Ammon's horn (tissue), 1 donor: ENCODE results near the gene SLC7A11.
A peak's percentile ranks its signal among the peaks of the same experiment; 100 is the strongest.
"Not testable (repeated sequence)": the region's sequence is repeated elsewhere in the genome, so short reads cannot be mapped to it uniquely, and the experiment has no call there.

Experiments used
- DNase-seq: peaks from one replicate; pipeline ENCODE4 v3.0.0-alpha.2; 2016; ENCODE audit warnings: low spot score

SLC7A11 gene

DNA sequence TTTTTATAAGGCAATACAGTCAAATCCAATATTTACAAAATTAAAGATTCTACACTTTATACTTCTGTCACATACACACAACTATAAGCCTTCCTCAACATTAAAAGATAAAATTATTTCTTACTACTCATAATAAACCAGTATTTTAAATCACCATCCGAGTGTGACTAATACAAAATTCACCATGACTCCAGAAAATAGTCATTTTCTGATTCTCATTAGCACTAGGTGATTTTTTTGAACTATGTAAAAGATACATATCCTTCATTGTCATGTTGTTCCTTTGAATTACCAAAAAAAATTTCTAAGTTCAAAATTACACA lies 646 bp upstream of the SLC7A11 start:
- DNase-seq = no peak

DNA sequence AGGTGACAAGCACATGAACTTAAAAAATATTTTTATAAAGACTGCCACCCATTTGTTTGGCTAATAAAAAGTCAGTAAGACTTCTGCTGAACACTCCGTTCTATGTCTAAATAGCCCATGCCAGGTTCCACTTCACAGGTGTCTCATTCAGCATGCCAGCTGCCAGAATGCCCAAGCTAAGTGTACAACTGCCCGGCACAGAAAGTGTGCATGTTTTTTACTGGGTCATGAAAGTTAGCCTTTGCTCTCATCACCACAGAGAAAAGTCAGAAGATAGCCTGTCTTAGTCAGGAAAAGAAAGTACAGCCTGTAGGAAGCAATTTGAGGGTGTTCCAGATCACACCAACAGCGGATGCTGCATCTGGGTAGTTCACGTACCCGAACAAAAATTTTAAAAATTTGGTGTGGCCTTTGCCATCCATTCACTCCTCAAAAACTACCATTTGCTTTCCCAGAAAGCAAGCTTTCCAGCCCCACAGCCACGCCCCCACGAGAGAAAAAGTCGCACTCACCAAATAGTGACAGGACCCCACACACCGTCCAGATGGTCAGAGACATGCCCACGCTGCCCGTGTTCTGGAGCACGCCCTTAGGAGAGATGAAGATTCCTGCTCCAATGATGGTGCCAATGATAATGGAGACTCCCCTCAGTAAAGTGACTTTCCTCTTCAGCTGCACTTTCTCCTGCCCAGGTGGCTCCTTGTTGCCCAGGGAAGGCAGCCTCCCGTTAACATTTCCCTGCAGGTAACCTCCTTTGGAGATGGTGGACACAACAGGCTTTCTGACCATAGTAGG lies 671 bp downstream of the SLC7A11 start:
- DNase-seq = no peak

DNA sequence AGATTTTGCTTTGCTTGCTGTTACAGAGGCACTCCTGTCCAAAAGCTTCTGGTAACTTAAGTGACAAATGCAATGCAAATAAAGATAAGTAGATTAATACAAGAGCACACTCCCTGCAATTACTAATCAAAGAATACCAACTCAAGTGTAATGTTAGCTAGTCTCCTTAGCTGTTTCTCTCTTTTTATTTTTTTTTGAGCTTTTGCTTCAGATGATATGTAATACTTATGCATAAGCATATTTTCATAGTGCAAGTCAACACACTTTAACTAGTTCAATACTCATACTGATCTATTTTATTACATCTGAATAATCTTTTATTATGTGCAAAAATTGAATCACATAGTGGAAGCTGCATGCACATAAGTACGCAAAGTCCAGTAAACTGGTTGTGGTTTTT lies 2.7 kb downstream of the SLC7A11 start:
- DNase-seq = no peak

DNA sequence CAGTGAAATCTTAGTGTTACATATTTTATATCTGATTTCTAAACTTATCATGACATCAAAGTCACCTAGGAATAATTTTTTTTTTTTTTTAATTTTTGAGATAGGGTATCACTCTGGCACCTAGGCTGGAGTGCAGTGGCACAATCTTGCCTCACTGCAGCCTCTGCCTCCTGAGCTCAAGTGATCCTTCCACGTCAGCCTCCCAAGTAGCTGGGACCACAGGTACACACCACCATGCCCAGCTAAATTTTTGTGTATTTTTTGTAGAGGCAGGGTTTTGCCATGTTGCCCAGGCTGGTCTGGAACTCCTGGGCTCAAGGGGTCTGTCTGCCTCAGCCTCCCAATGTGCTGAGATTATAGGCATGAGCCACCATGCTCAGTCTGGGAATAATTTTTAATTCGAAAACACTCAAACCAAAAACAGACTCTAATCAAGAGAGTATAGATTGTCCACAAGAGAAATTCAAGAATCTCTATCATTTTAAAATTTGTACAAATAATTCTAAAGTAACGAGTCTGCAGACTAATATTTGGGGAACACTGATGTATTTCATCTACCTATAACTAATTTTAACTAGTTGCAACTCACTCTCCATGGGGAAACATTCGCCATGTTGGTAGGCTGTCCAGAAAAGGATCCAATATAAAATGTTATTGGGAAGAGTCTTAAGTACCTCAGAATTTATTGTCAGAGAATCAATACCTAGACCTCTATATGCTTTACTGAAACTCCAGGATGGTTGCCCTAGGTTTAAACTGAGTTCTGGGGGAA lies 3.4 kb downstream of the SLC7A11 start:
- no peak for DNase-seq

DNA sequence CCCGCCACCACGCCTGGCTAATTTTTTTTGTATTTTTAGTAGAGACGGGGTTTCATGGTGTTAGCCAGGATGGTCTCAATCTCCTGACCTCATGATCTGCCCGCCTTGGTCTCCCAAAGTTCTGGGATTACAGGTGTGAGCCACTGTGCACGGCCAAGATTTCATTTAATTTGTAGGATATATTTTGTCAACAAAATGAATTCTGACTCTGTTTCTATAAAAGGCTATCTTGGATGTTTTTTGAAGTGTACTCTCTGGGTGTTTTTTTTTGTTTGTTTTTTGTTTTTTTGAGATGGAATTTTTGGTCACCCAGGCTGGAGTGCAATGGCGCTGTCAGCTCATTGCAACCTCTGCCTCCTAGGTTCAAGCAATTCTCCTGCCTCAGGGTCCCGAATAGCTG lies 5.0 kb downstream of the SLC7A11 start:
- DNase-seq = not testable (repeated sequence)

- no peak for DNase-seq
Observed at GRCh38 chr4:138236037-138236436, 6.1 kb downstream of the SLC7A11 start.

GRCh38 chr4:138235419-138235952 lies 6.7 kb downstream of the SLC7A11 start:
- DNase-seq = no peak

- no peak for DNase-seq
Observed at GRCh38 chr4:138234248-138234647, 7.9 kb downstream of the SLC7A11 start.

DNA sequence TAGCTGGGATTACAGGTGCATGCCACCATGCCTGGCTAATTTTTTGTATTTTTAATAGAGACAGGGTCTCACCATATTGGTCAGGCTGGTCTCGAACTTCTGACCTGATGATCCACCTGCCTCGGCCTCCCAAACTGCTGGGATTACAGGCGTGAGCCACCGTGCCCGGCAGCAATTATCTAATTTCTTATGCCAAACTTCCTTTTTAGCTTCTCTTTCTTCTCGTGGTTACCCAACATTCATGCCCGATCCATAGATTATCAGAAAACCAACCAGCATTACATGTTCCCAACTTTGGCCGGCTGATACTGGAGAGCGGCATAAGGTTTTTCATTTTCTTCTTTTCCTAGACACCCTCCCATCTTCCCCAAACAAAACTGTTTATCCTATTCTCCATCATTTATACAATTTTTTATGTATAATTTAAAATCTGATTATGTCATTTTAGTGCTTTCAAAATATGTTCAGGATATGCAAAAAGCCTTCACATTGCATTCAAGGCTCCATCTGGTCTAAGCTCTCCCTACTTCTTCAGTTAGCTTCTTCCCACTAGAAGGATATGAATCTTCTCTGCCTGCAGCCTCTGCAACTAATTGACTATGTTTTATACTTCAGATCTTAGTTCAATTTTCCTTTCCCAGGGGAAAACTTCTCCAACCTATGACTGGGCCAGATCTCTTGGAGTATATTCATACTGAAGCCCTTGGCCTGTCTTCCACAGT lies 8.7 kb downstream of the SLC7A11 start:
- no peak for DNase-seq

DNA sequence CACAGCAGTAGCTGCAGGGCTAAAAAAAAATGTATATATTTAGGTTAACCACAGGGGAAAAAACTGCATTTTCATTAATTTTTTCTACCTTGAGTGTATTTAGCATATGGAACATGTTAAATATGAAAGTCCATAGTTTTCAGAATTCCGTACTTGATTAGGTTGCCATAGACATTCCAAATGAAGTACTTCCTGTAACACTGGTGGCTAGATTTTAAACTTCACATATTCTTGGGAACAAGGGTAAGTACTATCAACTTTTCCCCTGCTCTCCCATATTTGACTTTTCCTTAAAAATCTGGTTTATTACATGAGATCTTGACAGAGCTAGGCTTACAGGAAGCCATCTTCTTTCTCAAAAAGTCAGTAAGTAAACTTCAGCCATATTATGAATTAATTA lies 9.8 kb downstream of the SLC7A11 start:
- DNase-seq = no peak

DNA sequence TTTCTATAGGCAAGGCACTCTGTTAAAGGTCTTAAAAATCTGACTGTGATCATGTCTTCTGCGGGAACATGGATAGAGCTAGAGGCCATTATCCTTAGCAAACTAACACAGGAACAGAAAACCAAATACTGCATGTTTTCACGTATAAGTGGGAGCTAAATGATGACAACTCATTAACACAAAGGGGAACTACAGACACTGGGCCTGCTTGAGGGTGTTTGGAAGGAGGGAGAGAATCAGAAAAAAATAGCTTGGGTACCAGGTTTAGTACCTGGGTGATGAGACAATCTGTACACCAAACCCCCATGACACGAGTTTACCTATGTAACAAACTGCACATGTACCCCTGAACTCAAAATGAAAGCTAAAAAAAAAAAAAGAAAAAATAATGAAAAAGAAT lies 12.1 kb downstream of the SLC7A11 start:
- DNase-seq = no peak

DNA sequence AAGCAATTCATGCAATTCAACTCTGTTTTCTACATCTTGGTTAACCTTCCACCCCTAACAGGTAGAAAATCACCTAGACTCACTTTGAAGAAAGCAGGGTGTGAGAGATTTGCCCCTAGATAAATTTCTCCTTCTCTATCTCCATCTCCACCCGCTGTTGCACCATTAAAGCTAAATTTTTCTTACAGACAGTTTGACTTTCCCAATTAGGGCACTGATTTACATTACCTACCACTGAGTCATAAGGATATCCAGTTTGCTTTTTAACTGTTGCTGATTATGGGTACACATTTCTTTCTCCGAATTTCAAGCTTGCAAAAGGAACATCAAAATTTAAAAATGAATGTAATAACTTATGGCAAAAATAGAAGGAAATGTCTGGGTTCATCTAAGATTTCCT lies 13.0 kb downstream of the SLC7A11 start:
- no peak for DNase-seq

GRCh38 chr4:138226351-138226750 lies 15.8 kb downstream of the SLC7A11 start:
- no peak for DNase-seq

GRCh38 chr4:138225477-138225876 lies 16.7 kb downstream of the SLC7A11 start:
- no peak for DNase-seq

- no peak for DNase-seq
Observed at GRCh38 chr4:138224614-138225013, 17.5 kb downstream of the SLC7A11 start.

DNA sequence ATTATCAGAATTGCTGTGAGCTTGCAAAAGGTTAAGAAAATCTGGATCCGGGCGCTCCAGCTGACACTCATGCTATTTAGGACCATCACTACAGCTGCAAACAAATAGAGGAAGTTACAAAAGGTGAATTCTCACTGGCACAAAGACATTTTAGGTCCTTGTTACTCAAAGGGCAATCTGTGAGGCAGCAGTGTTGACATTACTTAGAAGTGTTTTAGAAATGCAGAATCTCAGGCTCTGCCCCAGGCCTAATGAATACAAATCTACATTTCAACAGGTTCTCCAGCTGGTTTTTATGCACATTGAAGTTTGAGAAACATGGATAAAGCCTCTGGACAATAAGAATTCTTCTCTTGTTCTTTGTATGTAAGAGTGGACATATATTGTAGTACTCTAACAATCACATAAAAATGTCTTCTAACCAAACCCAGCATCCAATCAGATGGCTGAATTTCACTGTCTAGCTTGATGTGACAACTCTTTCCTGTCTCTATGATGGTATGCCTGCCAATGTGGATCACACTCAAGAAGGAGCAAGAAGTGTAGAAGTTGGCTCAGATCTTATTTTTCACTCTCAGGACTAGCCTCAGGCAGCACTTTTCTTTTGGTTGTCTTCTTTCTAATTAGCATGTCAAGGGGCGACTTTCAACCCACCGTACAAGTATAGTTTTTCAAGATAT lies 18.8 kb downstream of the SLC7A11 start:
- DNase-seq = no peak

GRCh38 chr4:138222046-138222445 lies 20.1 kb downstream of the SLC7A11 start:
- peak; percentile 27 for DNase-seq

- DNase-seq = no peak
Observed at GRCh38 chr4:138218976-138219375, 23.2 kb downstream of the SLC7A11 start.

DNA sequence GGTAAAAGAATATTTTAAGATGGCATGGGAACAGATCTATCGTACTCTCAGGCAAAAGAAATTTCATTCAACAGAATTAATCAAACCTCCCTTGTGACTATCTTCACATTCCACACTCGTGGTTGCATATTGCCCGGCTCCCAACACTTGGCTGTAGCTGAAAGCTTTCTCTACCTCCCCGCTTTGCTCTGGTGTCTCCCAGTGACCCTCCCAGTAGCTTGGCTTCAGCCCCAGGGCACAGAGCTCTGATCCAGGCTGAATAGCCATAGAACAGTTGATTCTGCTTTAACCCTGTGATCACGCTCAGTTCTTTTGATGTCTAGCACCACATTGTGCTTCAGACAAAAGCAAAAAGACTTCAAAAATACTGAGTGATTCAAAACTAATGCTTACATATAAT lies 24.6 kb downstream of the SLC7A11 start:
- DNase-seq = peak; percentile 68

GRCh38 chr4:138216272-138216867 lies 25.8 kb downstream of the SLC7A11 start:
- DNase-seq = no peak

DNA sequence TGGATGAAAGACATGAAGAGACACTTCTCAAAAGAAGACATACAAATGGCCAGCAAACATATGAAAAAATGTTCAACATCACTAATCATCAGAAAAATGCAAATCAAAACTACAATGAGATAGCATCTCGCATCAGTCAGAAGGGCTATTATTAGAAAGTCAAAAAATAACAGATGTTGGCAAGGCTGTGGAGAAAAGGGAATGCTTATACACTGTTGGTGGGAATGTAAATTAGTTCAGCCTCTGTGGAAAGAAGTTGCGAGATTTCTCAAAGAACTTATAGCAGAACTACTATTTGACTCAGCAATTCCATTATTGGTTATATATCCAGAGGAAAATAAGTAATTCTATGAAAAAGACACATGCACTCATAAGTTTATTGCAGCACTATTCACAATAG lies 31.6 kb downstream of the SLC7A11 start:
- DNase-seq = not testable (repeated sequence)

GRCh38 chr4:138209094-138209493 lies 33.1 kb downstream of the SLC7A11 start:
- DNase-seq = no peak
